ENCODE data around the gene RXFP1.

DNA sequence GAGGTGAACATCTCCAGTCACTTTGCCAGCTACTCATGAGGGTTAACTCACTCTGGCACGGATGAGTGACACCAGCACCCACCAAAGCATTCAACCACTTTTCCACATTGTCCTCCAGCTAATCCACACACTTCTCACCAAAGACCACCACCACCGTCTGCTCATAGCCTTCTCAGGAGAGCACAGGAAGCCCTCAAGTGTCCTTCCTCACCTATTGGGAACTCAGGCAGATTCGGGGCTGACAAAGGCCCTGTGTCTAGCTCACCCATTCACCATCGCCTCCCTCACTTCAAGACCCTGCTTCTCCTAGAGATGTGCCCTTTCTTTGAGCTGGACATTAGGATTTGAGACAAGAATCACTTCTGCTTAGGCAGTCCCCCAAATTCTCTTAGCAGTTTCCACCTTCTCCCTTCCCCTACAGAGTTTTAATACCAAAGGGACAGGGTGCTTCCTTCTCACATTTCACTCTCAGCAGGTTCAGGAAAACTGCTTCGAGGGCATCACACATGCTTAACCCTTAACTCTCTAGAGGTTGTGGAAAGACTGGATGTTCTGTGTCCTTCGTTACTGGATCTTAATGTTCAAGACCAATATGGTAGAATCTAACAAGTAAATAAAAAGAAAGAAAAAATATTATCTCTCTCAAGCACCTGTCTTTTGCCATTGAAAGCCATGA, 11.0 kb downstream of the RXFP1 start:
- TF ChIP-seq CTCF (IDR thresholded peaks at IDR 0.05) (no peak), POLR2AphosphoS5 (IDR thresholded peaks at IDR 0.05) (no peak)

Measured in prostate gland (tissue), 2 donors.